Measurements from ENCODE around the gene CPT2. TPM values are rescaled to one million over a fixed set of nuclear protein-coding genes. Genes with fewer than 3 reads are reported as not detected.

CPT2 gene
- polyA plus RNA-seq (2013) = 10.3 TPM

DNA sequence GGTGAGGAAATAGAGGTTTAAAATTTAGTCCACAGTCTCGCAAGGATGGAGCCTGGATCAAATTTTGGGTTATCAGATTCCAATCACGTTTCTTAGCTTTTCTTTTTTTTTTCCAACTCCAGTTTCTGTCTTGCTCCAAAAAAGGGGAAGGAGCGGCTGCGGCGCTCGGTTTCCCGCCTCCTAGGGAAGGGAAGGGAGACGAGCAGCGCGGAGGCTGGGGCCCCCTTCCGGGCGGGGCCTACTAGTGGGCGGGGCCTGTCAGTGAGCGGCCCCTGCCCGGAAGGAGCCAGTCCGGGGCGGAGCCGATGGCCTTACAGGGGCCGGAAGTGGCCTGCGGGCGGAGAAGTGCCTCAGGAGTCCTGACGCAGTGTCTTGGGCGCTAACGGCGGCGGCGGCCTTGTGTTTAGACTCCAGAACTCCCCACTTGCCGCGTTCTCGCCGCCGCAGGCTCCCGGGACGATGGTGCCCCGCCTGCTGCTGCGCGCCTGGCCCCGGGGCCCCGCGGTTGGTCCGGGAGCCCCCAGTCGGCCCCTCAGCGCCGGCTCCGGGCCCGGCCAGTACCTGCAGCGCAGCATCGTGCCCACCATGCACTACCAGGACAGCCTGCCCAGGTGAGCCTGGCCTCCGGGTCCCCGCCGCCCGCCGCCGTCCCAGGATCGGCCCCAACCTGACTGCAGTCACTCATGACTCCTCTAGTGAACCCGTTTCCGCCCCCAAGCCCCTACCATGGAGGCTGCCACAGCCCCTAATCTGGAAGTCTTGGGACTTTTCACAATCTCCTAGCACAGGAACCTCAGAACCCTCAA is at the start of gene CPT2:
CPT2 (plus strand) TSS at position 340 of the 806 bp plus-strand sequence; CDS start at position 460, 120 bp downstream.
- 0% methylated on average over 53 of the region's 57 CpGs for WGBS (ENCODE audit: insufficient coverage)
- POLR2A ChIA-PET = interaction anchor here (0.6 kb wide), 1 partner anchor 1691 kb away, joined by 3 read pairs; no protein-coding TSS in a partner anchor

GRCh38 chr1:53147174-53147573 is 49.5 kb upstream of the CPT2 start:
- H3K4me1 ChIP-seq (ENCODE audit: control extremely low read depth in 1 of 4, control insufficient read depth in 4 of 4, insufficient read depth in 4 of 4, low read length in 3 of 4) = no peaks in the 10 kb centered on the region
- DNase-seq = no peak
- POLR2A ChIA-PET = no interaction called here
- no peak overlapping the region for H3K4me3 ChIP-seq (ENCODE audit: control insufficient read depth in 1 of 7, extremely low read depth in 1 of 7, insufficient read depth in 4 of 7, low read depth in 2 of 7, low read length in 6 of 7)
- CTCF ChIA-PET = interaction anchor here (1.4 kb wide), 1 partner anchor 10 kb away, joined by 3 read pairs; no protein-coding TSS in a partner anchor
- H3K27ac ChIP-seq (ENCODE audit: insufficient read depth in 1 of 2, low read depth in 1 of 2, low read length in 2 of 2, poor library complexity in 1 of 2, severe bottlenecking in 2 of 2) = no peak overlapping the region
- no peaks in the 10 kb centered on the region for H3K27me3 ChIP-seq (replicated peaks in 2 of 5; ENCODE audit: control insufficient read depth in 4 of 5, insufficient read depth in 5 of 5, low read length in 4 of 5)
- no peaks in the 10 kb centered on the region for H3K9me3 ChIP-seq (ENCODE audit: control extremely low read depth in 1 of 5, control insufficient read depth in 4 of 5, insufficient read depth in 2 of 5, low read depth in 1 of 5, low read length in 4 of 5)
- WGBS (ENCODE audit: insufficient coverage) = 90% methylated on average over 4 of the region's 4 CpGs
- H3K36me3 ChIP-seq (ENCODE audit: control insufficient read depth in 4 of 4, insufficient read depth in 4 of 4, low read length in 3 of 4) = no peaks in the 10 kb centered on the region

More for the DNA sequence above, at the start of gene CPT2:
- DNase-seq = peak; percentile 90 to 93 (median 93)
- Histone ChIP-seq H3K9me3 (ENCODE audit: control extremely low read depth in 1 of 5, control insufficient read depth in 4 of 5, insufficient read depth in 2 of 5, low read depth in 1 of 5, low read length in 4 of 5) (no peaks in the 10 kb centered on the region), H3K4me1 (ENCODE audit: control extremely low read depth in 1 of 4, control insufficient read depth in 4 of 4, insufficient read depth in 4 of 4, low read length in 3 of 4) (peaks cover 10 to 25% (median 21%) of the 10 kb centered on the region in 4 experiments), H3K27ac (ENCODE audit: insufficient read depth in 1 of 2, low read depth in 1 of 2, low read length in 2 of 2, poor library complexity in 1 of 2, severe bottlenecking in 2 of 2) (peak within 1 kb of the TSS; percentile 88 to 94), H3K27me3 (replicated peaks in 2 of 5; ENCODE audit: control insufficient read depth in 4 of 5, insufficient read depth in 5 of 5, low read length in 4 of 5) (no peaks in the 10 kb centered on the region), H3K4me3 (ENCODE audit: control insufficient read depth in 1 of 7, extremely low read depth in 1 of 7, insufficient read depth in 4 of 7, low read depth in 2 of 7, low read length in 6 of 7) (peak within 1 kb of the TSS; percentile 78 to 97 (median 86)), H3K36me3 (ENCODE audit: control insufficient read depth in 4 of 4, insufficient read depth in 4 of 4, low read length in 3 of 4) (peaks cover 0 to 11% (median 6%) of the 10 kb centered on the region in 4 experiments)
- CTCF ChIA-PET = interaction anchor here (1.2 to 2.5 kb wide), 4 partner anchors 10 to 25 kb away, joined by 3 to 11 read pairs (median 4); partner anchors contain the start of gene CZIB

DNA sequence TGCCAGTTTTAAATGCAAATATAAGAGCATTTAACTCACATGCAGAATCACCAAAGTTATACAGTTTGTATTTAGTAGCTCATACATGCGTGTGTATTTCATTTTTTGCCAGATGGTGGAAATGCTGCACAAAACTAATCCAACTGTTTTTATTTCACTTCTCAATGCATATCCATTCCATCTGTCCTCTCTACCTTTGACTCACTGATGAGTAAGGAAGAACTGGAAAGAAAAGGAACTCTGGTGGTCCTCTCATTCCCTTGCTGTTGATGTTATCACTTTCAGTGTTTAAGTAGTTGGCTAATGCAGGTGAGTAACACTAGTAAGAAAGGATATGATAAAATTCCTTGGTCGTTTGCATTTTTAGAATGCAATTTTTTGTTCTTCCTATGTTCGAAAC is 48.5 kb upstream of the CPT2 start:
- Histone ChIP-seq H3K4me1 (ENCODE audit: control extremely low read depth in 1 of 4, control insufficient read depth in 4 of 4, insufficient read depth in 4 of 4, low read length in 3 of 4) (no peaks in the 10 kb centered on the region), H3K4me3 (ENCODE audit: control insufficient read depth in 1 of 7, extremely low read depth in 1 of 7, insufficient read depth in 4 of 7, low read depth in 2 of 7, low read length in 6 of 7) (no peak overlapping the region), H3K27ac (ENCODE audit: insufficient read depth in 1 of 2, low read depth in 1 of 2, low read length in 2 of 2, poor library complexity in 1 of 2, severe bottlenecking in 2 of 2) (no peak overlapping the region), H3K27me3 (replicated peaks in 2 of 5; ENCODE audit: control insufficient read depth in 4 of 5, insufficient read depth in 5 of 5, low read length in 4 of 5) (no peaks in the 10 kb centered on the region), H3K36me3 (ENCODE audit: control insufficient read depth in 4 of 4, insufficient read depth in 4 of 4, low read length in 3 of 4) (no peaks in the 10 kb centered on the region), H3K9me3 (ENCODE audit: control extremely low read depth in 1 of 5, control insufficient read depth in 4 of 5, insufficient read depth in 2 of 5, low read depth in 1 of 5, low read length in 4 of 5) (no peaks in the 10 kb centered on the region)
- CTCF ChIA-PET = interaction anchor here (1.4 kb wide), 1 partner anchor 9 kb away, joined by 3 read pairs; no protein-coding TSS in a partner anchor
- POLR2A ChIA-PET = no interaction called here
- WGBS (ENCODE audit: insufficient coverage) = 84% methylated on average over 2 of the region's 3 CpGs
- no peak for DNase-seq

GRCh38 chr1:53153752-53154151 is 42.9 kb upstream of the CPT2 start:
- ChIA-PET POLR2A (no interaction called here), CTCF (interaction anchor here (0.6 to 0.7 kb wide), 2 partner anchors 11 to 506 kb away, joined by 3 to 4 read pairs; partner anchors contain the start of gene SLC1A7)
- Histone ChIP-seq H3K9me3 (ENCODE audit: control extremely low read depth in 1 of 5, control insufficient read depth in 4 of 5, insufficient read depth in 2 of 5, low read depth in 1 of 5, low read length in 4 of 5) (no peaks in the 10 kb centered on the region), H3K36me3 (ENCODE audit: control insufficient read depth in 4 of 4, insufficient read depth in 4 of 4, low read length in 3 of 4) (no peaks in the 10 kb centered on the region), H3K4me3 (ENCODE audit: control insufficient read depth in 1 of 7, extremely low read depth in 1 of 7, insufficient read depth in 4 of 7, low read depth in 2 of 7, low read length in 6 of 7) (no peak overlapping the region), H3K27me3 (replicated peaks in 2 of 5; ENCODE audit: control insufficient read depth in 4 of 5, insufficient read depth in 5 of 5, low read length in 4 of 5) (no peaks in the 10 kb centered on the region), H3K4me1 (ENCODE audit: control extremely low read depth in 1 of 4, control insufficient read depth in 4 of 4, insufficient read depth in 4 of 4, low read length in 3 of 4) (no peaks in the 10 kb centered on the region), H3K27ac (ENCODE audit: insufficient read depth in 1 of 2, low read depth in 1 of 2, low read length in 2 of 2, poor library complexity in 1 of 2, severe bottlenecking in 2 of 2) (no peak overlapping the region)
- 87% methylated on average over 2 of the region's 3 CpGs for WGBS (ENCODE audit: insufficient coverage)
- no peak for DNase-seq

- CTCF ChIA-PET = interaction anchor here (1.0 kb wide), 1 partner anchor 24 kb away, joined by 3 read pairs; no protein-coding TSS in a partner anchor
- H3K9me3 ChIP-seq (ENCODE audit: control extremely low read depth in 1 of 5, control insufficient read depth in 4 of 5, insufficient read depth in 2 of 5, low read depth in 1 of 5, low read length in 4 of 5) = no peaks in the 10 kb centered on the region
- POLR2A ChIA-PET = no interaction called here
- WGBS (ENCODE audit: insufficient coverage) = 72% methylated on average over 4 of the region's 8 CpGs
- no peak overlapping the region for H3K4me3 ChIP-seq (ENCODE audit: control insufficient read depth in 1 of 7, extremely low read depth in 1 of 7, insufficient read depth in 4 of 7, low read depth in 2 of 7, low read length in 6 of 7)
- H3K27ac ChIP-seq (ENCODE audit: insufficient read depth in 1 of 2, low read depth in 1 of 2, low read length in 2 of 2, poor library complexity in 1 of 2, severe bottlenecking in 2 of 2) = no peak overlapping the region
- H3K27me3 ChIP-seq (replicated peaks in 2 of 5; ENCODE audit: control insufficient read depth in 4 of 5, insufficient read depth in 5 of 5, low read length in 4 of 5) = no peaks in the 10 kb centered on the region
- H3K4me1 ChIP-seq (ENCODE audit: control extremely low read depth in 1 of 4, control insufficient read depth in 4 of 4, insufficient read depth in 4 of 4, low read length in 3 of 4) = no peaks in the 10 kb centered on the region
- H3K36me3 ChIP-seq (ENCODE audit: control insufficient read depth in 4 of 4, insufficient read depth in 4 of 4, low read length in 3 of 4) = no peaks in the 10 kb centered on the region
- DNase-seq = no peak
Observed at GRCh38 chr1:53154859-53155438, 41.7 kb upstream of the CPT2 start.

- Histone ChIP-seq H3K27ac (ENCODE audit: insufficient read depth in 1 of 2, low read depth in 1 of 2, low read length in 2 of 2, poor library complexity in 1 of 2, severe bottlenecking in 2 of 2) (no peak overlapping the region), H3K36me3 (ENCODE audit: control insufficient read depth in 4 of 4, insufficient read depth in 4 of 4, low read length in 3 of 4) (no peaks in the 10 kb centered on the region), H3K9me3 (ENCODE audit: control extremely low read depth in 1 of 5, control insufficient read depth in 4 of 5, insufficient read depth in 2 of 5, low read depth in 1 of 5, low read length in 4 of 5) (no peaks in the 10 kb centered on the region), H3K27me3 (replicated peaks in 2 of 5; ENCODE audit: control insufficient read depth in 4 of 5, insufficient read depth in 5 of 5, low read length in 4 of 5) (no peaks in the 10 kb centered on the region), H3K4me1 (ENCODE audit: control extremely low read depth in 1 of 4, control insufficient read depth in 4 of 4, insufficient read depth in 4 of 4, low read length in 3 of 4) (no peaks in the 10 kb centered on the region), H3K4me3 (ENCODE audit: control insufficient read depth in 1 of 7, extremely low read depth in 1 of 7, insufficient read depth in 4 of 7, low read depth in 2 of 7, low read length in 6 of 7) (no peak overlapping the region)
- ChIA-PET POLR2A (no interaction called here), CTCF (no interaction called here)
- WGBS (ENCODE audit: insufficient coverage) = 90% methylated on average over 1 of the region's 1 CpG
- DNase-seq = no peak
Observed at GRCh38 chr1:53155534-53155933, 41.1 kb upstream of the CPT2 start.

DNA sequence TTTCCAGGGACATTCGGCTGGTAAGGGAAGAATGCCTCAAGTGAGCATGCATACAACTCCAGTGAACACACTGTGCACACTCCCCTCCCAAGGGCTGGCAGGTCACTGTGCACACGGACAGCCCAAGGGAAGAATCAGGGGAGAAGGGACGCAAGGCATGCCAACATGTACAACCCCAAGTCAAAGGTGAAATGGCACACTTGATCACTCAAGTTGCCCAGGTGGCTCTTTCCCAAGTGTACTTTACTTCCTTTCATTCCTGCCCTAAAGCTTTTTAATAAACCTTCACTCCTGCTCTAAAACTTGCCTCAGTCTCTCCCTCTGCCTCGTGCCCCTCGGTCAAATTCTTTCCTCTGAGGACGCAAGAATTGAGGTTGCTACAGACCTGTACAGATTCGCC is 40.7 kb upstream of the CPT2 start:
- Histone ChIP-seq H3K9me3 (ENCODE audit: control extremely low read depth in 1 of 5, control insufficient read depth in 4 of 5, insufficient read depth in 2 of 5, low read depth in 1 of 5, low read length in 4 of 5) (no peaks in the 10 kb centered on the region), H3K36me3 (ENCODE audit: control insufficient read depth in 4 of 4, insufficient read depth in 4 of 4, low read length in 3 of 4) (no peaks in the 10 kb centered on the region), H3K4me1 (ENCODE audit: control extremely low read depth in 1 of 4, control insufficient read depth in 4 of 4, insufficient read depth in 4 of 4, low read length in 3 of 4) (no peaks in the 10 kb centered on the region), H3K27me3 (replicated peaks in 2 of 5; ENCODE audit: control insufficient read depth in 4 of 5, insufficient read depth in 5 of 5, low read length in 4 of 5) (no peaks in the 10 kb centered on the region), H3K4me3 (ENCODE audit: control insufficient read depth in 1 of 7, extremely low read depth in 1 of 7, insufficient read depth in 4 of 7, low read depth in 2 of 7, low read length in 6 of 7) (no peak overlapping the region), H3K27ac (ENCODE audit: insufficient read depth in 1 of 2, low read depth in 1 of 2, low read length in 2 of 2, poor library complexity in 1 of 2, severe bottlenecking in 2 of 2) (no peak overlapping the region)
- CTCF ChIA-PET = no interaction called here
- no peak for DNase-seq
- WGBS (ENCODE audit: insufficient coverage) = 93% methylated on average over 2 of the region's 7 CpGs
- POLR2A ChIA-PET = no interaction called here
